ENCODE results near the gene ORAI3. TPM values are rescaled to one million over a fixed set of nuclear protein-coding genes. Genes with fewer than 3 reads are reported as not detected.

Gene ORAI3
- total and polyA plus RNA-seq, 2 of the 13 experiments (the other 11 are each of a cell fraction or from before 2014, with no cell fraction given): 11.4 to 32.0 TPM

GRCh38 chr16:30941600-30942425, 7.1 kb upstream of the ORAI3 start (continued):
- TF ChIP-seq TIGD3 (CRISPR knock-in tag; IDR thresholded peaks at IDR 0.05; ENCODE audit: borderline replicate concordance): no peak
- peak; percentile 71; the same call in 1 of the 2 replicates for TF ChIP-seq MAX (IDR thresholded peaks at IDR 0.05)
- no peak for TF ChIP-seq PLSCR1 (CRISPR knock-in tag; IDR thresholded peaks at IDR 0.05; ENCODE audit: borderline replicate concordance)
- TF ChIP-seq XRCC5 (optimal IDR thresholded peaks at IDR 0.05; ENCODE audit: low read length): peak; percentile 92
- TF ChIP-seq ZNF224 (CRISPR knock-in tag; IDR thresholded peaks at IDR 0.05): no peak
- TF ChIP-seq ZNF652 (CRISPR knock-in tag; IDR thresholded peaks at IDR 0.05; ENCODE audit: borderline replicate concordance, low read depth): no peak
- TF ChIP-seq MZF1 (CRISPR knock-in tag; IDR thresholded peaks at IDR 0.05; ENCODE audit: borderline replicate concordance): no peak
- TF ChIP-seq ZXDC (CRISPR knock-in tag; IDR thresholded peaks at IDR 0.05): no peak
- TF ChIP-seq PRPF4 (IDR thresholded peaks at IDR 0.05; ENCODE audit: low read depth, low read length, poor library complexity, severe bottlenecking): no peak
- TF ChIP-seq ZNF276 (CRISPR knock-in tag; IDR thresholded peaks at IDR 0.05; ENCODE audit: low read depth): peak; percentile 50; the same call in 1 of the 2 replicates
- TF ChIP-seq HNF1A (IDR thresholded peaks at IDR 0.05; ENCODE audit: low read depth): no peak
- no peak; the same call in 1 of the 2 replicates for TF ChIP-seq HNF1A (CRISPR knock-in tag; IDR thresholded peaks at IDR 0.05; ENCODE audit: borderline replicate concordance)
- TF ChIP-seq PHF5A (CRISPR knock-in tag; IDR thresholded peaks at IDR 0.05; ENCODE audit: low read depth, unreplicated experiment): no peak
- no peak for TF ChIP-seq EZH2 (conservative IDR thresholded peaks at IDR 0.05; ENCODE audit: low read depth, low read length)
- TF ChIP-seq NFKBIZ (CRISPR knock-in tag; IDR thresholded peaks at IDR 0.05): no peak
- no peak for TF ChIP-seq ATAD3A (CRISPR knock-in tag; IDR thresholded peaks at IDR 0.05)
- peak; percentile 54; the same call in 1 of the 2 replicates for TF ChIP-seq HDAC1 (CRISPR knock-in tag; IDR thresholded peaks at IDR 0.05)
